Measurements from ENCODE around the gene PLAAT5.

Gene PLAAT5

DNA sequence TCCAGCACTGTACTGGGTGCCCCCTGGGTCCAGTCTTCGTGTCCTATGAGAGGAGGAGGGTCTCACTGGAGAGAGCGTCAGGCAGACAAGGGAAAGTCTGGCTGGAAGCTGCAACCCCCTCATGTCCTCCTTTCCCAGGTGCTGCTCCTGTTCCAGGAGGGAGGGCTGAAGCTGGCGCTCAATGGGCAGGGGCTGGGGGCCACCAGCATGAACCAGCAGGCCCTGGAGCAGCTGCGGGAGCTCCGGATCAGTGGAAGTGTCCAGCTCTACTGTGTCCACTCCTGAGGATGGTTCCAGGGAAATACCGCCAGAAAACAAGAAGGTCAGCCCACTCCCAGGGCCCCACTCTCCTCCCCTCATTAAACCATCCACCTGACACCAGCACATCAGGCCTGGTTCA lies 25.1 kb upstream of the PLAAT5 start:
- TF ChIP-seq ELF4 (IDR thresholded peaks at IDR 0.05) (no peak), BHLHE40 (IDR thresholded peaks at IDR 0.05; ENCODE audit: borderline replicate concordance) (no peak), CTBP1 (IDR thresholded peaks at IDR 0.05; ENCODE audit: borderline replicate concordance) (no peak)
- ChIA-PET CTCF (interaction anchor here (0.6 kb wide), 1 partner anchor 256 kb away, joined by 3 read pairs; no protein-coding TSS in a partner anchor), POLR2A (no interaction called here)
- no peak for DNase-seq (ENCODE audit: extremely low spot score)

DNA sequence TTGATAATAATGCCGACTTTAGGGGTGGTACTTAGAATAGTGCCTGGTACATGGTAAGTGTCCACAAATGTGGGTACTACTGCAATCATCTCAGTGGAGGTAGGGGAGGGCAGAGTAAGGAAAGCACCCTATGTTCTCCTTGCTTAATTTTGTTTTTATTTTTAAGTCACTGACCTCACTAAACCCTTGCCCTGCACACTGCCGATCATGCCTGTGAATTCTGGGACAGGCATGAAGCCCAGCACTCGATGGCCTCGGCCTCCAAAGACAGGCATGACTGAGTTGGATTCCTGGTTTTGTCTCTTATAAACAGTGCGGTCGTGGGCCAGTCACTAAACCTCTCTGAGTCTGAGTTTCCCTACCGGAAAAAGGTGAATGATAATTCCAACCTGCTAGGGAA lies 21.8 kb upstream of the PLAAT5 start:
- ChIA-PET CTCF (no interaction called here), POLR2A (no interaction called here)
- no peak for TF ChIP-seq SUZ12 (IDR thresholded peaks at IDR 0.05)
- TF ChIP-seq ELF4 (IDR thresholded peaks at IDR 0.05): no peak
- TF ChIP-seq PKNOX1 (IDR thresholded peaks at IDR 0.05): no peak
- no peak for TF ChIP-seq BHLHE40 (IDR thresholded peaks at IDR 0.05; ENCODE audit: borderline replicate concordance)
- TF ChIP-seq ZNF384 (IDR thresholded peaks at IDR 0.05): no peak
- no peak for TF ChIP-seq LEF1 (IDR thresholded peaks at IDR 0.05; ENCODE audit: borderline replicate concordance)
- no peak for TF ChIP-seq TARDBP (IDR thresholded peaks at IDR 0.05)
- no peak for TF ChIP-seq HDGF (IDR thresholded peaks at IDR 0.05; ENCODE audit: borderline replicate concordance)
- DNase-seq (ENCODE audit: extremely low spot score): no peak

DNA sequence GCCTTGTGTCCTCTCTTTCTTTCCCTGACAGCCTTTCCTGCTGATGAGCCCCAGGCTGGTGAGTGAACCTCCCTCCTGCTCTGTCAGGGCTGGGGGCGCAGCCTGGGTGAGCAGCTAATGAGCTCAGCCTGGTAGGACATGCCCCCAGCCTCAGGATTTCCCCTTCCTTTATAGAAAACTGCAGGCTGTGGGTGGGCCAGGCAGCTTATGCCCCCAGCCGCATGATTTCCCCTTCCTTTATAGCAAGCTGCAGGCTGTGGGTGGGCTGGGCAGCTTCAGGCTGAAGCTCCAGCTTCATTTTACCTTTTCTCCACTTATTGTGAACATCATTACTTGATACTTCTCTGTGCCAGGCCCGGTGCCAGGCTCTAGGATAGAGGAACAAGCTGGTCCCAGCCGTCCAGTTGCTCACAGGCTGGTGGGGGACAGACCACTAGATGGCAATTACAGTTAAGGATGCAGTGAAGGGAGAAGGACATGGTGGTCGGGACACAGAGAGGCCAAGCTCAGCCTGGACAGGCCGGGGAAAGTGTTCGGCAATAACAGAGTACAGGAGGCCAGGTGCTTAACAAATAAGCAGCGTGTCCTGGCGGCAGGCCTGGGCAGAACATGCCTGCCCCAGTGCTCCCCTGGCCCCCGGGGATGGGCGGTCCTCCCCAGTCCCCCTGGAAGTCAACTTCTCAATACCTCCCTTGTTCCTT lies 20.2 kb upstream of the PLAAT5 start:
- ChIA-PET POLR2A (no interaction called here), CTCF (no interaction called here)
- DNase-seq (ENCODE audit: extremely low spot score): no peak
- TF ChIP-seq TARDBP (IDR thresholded peaks at IDR 0.05): no peak
- no peak for TF ChIP-seq SUZ12 (IDR thresholded peaks at IDR 0.05)
- no peak for TF ChIP-seq FOXA1 (IDR thresholded peaks at IDR 0.05)
- no peak for TF ChIP-seq PKNOX1 (IDR thresholded peaks at IDR 0.05)
- TF ChIP-seq FOXM1 (IDR thresholded peaks at IDR 0.05; ENCODE audit: borderline replicate concordance): no peak
- TF ChIP-seq BHLHE40 (IDR thresholded peaks at IDR 0.05; ENCODE audit: borderline replicate concordance): no peak
- no peak for TF ChIP-seq ELF4 (IDR thresholded peaks at IDR 0.05)
- TF ChIP-seq CTBP1 (IDR thresholded peaks at IDR 0.05; ENCODE audit: borderline replicate concordance): no peak
- no peak for TF ChIP-seq NFRKB (IDR thresholded peaks at IDR 0.05)

- POLR2A ChIA-PET: no interaction called here
- no peak for DNase-seq (ENCODE audit: extremely low spot score)
- no peak for TF ChIP-seq FOXM1 (IDR thresholded peaks at IDR 0.05; ENCODE audit: borderline replicate concordance)
- no peak for TF ChIP-seq CTBP1 (IDR thresholded peaks at IDR 0.05; ENCODE audit: borderline replicate concordance)
- no peak for TF ChIP-seq FOXA1 (IDR thresholded peaks at IDR 0.05)
- TF ChIP-seq TARDBP (IDR thresholded peaks at IDR 0.05): no peak
- TF ChIP-seq SP1 (IDR thresholded peaks at IDR 0.05): no peak
- CTCF ChIA-PET: no interaction called here
Measured at GRCh38 chr11:63510360-63511047, 19.5 kb upstream of the PLAAT5 start.

DNA sequence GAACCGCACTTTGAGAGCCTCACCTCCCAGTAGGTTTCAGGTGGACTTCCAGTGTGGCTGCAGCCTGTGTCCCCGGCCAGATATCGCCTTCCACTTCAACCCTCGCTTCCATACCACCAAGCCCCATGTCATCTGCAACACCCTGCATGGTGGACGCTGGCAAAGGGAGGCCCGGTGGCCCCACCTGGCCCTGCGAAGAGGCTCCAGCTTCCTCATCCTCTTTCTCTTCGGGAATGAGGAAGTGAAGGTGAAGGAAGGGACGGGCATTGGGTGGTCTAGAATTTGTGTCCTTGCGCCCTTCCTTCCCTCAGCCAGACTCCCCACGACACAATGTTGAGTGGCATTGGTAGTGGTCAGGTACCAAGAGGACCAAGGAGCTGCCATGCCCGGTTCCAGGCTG lies 17.8 kb upstream of the PLAAT5 start:
- DNase-seq (ENCODE audit: extremely low spot score): no peak
- ChIA-PET POLR2A (no interaction called here), CTCF (interaction anchor here (0.7 kb wide), 1 partner anchor 25 kb away, joined by 3 read pairs; no protein-coding TSS in a partner anchor)
- TF ChIP-seq LEF1 (IDR thresholded peaks at IDR 0.05; ENCODE audit: borderline replicate concordance) (no peak), TARDBP (IDR thresholded peaks at IDR 0.05) (no peak), FOXM1 (IDR thresholded peaks at IDR 0.05; ENCODE audit: borderline replicate concordance) (no peak), HDGF (IDR thresholded peaks at IDR 0.05; ENCODE audit: borderline replicate concordance) (no peak), SP1 (IDR thresholded peaks at IDR 0.05) (no peak), CTBP1 (IDR thresholded peaks at IDR 0.05; ENCODE audit: borderline replicate concordance) (no peak), NFRKB (IDR thresholded peaks at IDR 0.05) (no peak), FOXA1 (IDR thresholded peaks at IDR 0.05) (no peak)

DNA sequence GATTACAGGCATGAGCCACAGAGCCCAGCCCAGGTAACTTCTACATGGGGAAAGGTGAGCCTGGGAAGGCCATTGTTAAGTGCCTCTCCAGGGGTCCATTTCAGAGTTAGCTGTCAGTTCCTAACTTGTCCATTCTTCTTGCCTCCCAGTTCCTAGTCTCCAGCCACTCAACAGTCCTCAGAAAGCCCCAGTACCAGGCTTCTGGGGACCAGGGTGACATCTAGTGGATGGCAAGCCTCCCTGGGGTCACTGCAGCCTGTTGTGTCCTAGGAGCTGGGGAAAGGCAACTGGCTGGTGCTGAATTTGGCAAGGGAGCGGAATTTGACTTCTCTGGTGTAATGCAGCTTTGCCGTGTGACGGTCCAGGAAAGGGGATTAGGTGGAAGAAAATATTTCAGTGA lies 17.0 kb upstream of the PLAAT5 start:
- CTCF ChIA-PET: interaction anchor here (0.7 kb wide), 1 partner anchor 25 kb away, joined by 3 read pairs; no protein-coding TSS in a partner anchor
- POLR2A ChIA-PET: no interaction called here
- DNase-seq (ENCODE audit: extremely low spot score): peak; percentile 38
- TF ChIP-seq FOXK2 (IDR thresholded peaks at IDR 0.05) (no peak), BHLHE40 (IDR thresholded peaks at IDR 0.05; ENCODE audit: borderline replicate concordance) (no peak), ARNT (IDR thresholded peaks at IDR 0.05) (no peak)

- CTCF ChIA-PET: interaction anchor here (1.9 kb wide), 1 partner anchor 28 kb away, joined by 5 read pairs; no protein-coding TSS in a partner anchor
- POLR2A ChIA-PET: no interaction called here
- TF ChIP-seq ELF4 (IDR thresholded peaks at IDR 0.05): no peak
- TF ChIP-seq LEF1 (IDR thresholded peaks at IDR 0.05; ENCODE audit: borderline replicate concordance): no peak
- no peak for DNase-seq (ENCODE audit: extremely low spot score)
Measured at GRCh38 chr11:63507511-63507910, 16.5 kb upstream of the PLAAT5 start.

GRCh38 chr11:63506876-63507275 lies 15.9 kb upstream of the PLAAT5 start:
- CTCF ChIA-PET: interaction anchor here (1.9 kb wide), 1 partner anchor 28 kb away, joined by 5 read pairs; no protein-coding TSS in a partner anchor
- TF ChIP-seq ZNF384 (IDR thresholded peaks at IDR 0.05) (no peak), FOXM1 (IDR thresholded peaks at IDR 0.05; ENCODE audit: borderline replicate concordance) (no peak), FOXK2 (IDR thresholded peaks at IDR 0.05) (no peak), TARDBP (IDR thresholded peaks at IDR 0.05) (no peak)
- no peak for DNase-seq (ENCODE audit: extremely low spot score)
- POLR2A ChIA-PET: no interaction called here

Data from HEK293T (cell line).